Measurements from ENCODE around the gene ABT1. TPM values are rescaled to one million over a fixed set of nuclear protein-coding genes. Genes with fewer than 3 reads are reported as not detected.
A peak's percentile ranks its signal among the peaks of the same experiment; 100 is the strongest.

Gene ABT1
- total and polyA plus RNA-seq, 2 of the 8 experiments (the other 6 are each of a cell fraction or from before 2014, with no cell fraction given), result 20.5 to 30.7 TPM

GRCh38 chr6:26568601-26569432 lies 27.9 kb upstream of the ABT1 start (continued):
- TF ChIP-seq CHD7 (IDR thresholded peaks at IDR 0.05; ENCODE audit: insufficient replicate concordance, low read length) (no peak), ASH2L (IDR thresholded peaks at IDR 0.05; ENCODE audit: low read length) (peak; percentile 96), SIN3A (conservative IDR thresholded peaks at IDR 0.05 in 1 of 2, IDR thresholded peaks at IDR 0.05 in 1 of 2; ENCODE audit: low read depth in 1 of 2, low read length in 2 of 2) (peak; percentile 86 to 92; a peak in 2 of 4 replicates), SAP30 (IDR thresholded peaks at IDR 0.05; ENCODE audit: insufficient read depth, insufficient replicate concordance, low read length) (peak; percentile 82), CREB1 (IDR thresholded peaks at IDR 0.05) (peak; percentile 67), SP4 (IDR thresholded peaks at IDR 0.05; ENCODE audit: low read length) (no peak), TAF7 (optimal IDR thresholded peaks at IDR 0.05; ENCODE audit: borderline replicate concordance, low read depth, low read length) (peak; percentile 45), PHF8 (conservative IDR thresholded peaks at IDR 0.05; ENCODE audit: low read depth, low read length) (no peak; the same call in 1 of the 2 replicates), SP2 (IDR thresholded peaks at IDR 0.05; ENCODE audit: low read length) (no peak), YY1 (IDR thresholded peaks at IDR 0.05; ENCODE audit: low read depth, low read length) (no peak)
